Daoy (cell line): ENCODE data around the gene CYP2W1. TPM values are rescaled to one million over a fixed set of nuclear protein-coding genes. Genes with fewer than 3 reads are reported as not detected.
"Not testable (repeated sequence)": the region's sequence is repeated elsewhere in the genome, so short reads cannot be mapped to it uniquely, and the experiment has no call there.

Experiments used
- DNase-seq: peaks from one replicate; pipeline ENCODE4 v3.0.0-alpha.2; 2015; ENCODE audit warnings: low read depth
- total RNA-seq: library from RNA; depleted of rRNA; stranded (reverse); fragments of >200 nt; shearing (Covaris generic); gene quantifications from 2 replicates; pipeline ENCODE4 v1.2.3, GENCODE V29; 2014

The CYP2W1 gene
- total RNA-seq, 1 experiment from 2014 or later, result not detected

- no peak for DNase-seq
Measured at GRCh38 chr7:996079-996872, 13.3 kb downstream of the CYP2W1 start.

- DNase-seq, result no peak
Measured at GRCh38 chr7:997404-998395, 14.7 kb downstream of the CYP2W1 start.

GRCh38 chr7:999149-999879 lies 16.3 kb downstream of the CYP2W1 start:
- DNase-seq, result no peak

GRCh38 chr7:999941-1000935 lies 17.3 kb downstream of the CYP2W1 start:
- DNase-seq, result no peak

GRCh38 chr7:1001069-1001770 lies 18.2 kb downstream of the CYP2W1 start:
- not testable (repeated sequence) for DNase-seq

GRCh38 chr7:1002026-1002425 lies 19.0 kb downstream of the CYP2W1 start:
- not testable (repeated sequence) for DNase-seq

- not testable (repeated sequence) for DNase-seq
Measured at GRCh38 chr7:1002445-1002844, 19.5 kb downstream of the CYP2W1 start.

- no peak for DNase-seq
Measured at GRCh38 chr7:1004018-1004852, 21.3 kb downstream of the CYP2W1 start.

- no peak for DNase-seq
Measured at GRCh38 chr7:1005303-1005702, 22.3 kb downstream of the CYP2W1 start.

- DNase-seq, result no peak
Measured at GRCh38 chr7:1007901-1008300, 24.9 kb downstream of the CYP2W1 start.

GRCh38 chr7:1008733-1009363 lies 25.9 kb downstream of the CYP2W1 start:
- DNase-seq, result no peak

GRCh38 chr7:1009747-1010146 lies 26.8 kb downstream of the CYP2W1 start:
- no peak for DNase-seq

GRCh38 chr7:1010226-1010625 lies 27.2 kb downstream of the CYP2W1 start:
- no peak for DNase-seq

GRCh38 chr7:1011297-1012003 lies 28.5 kb downstream of the CYP2W1 start:
- no peak for DNase-seq

GRCh38 chr7:1012004-1012715 lies 29.2 kb downstream of the CYP2W1 start:
- DNase-seq, result no peak

GRCh38 chr7:1012716-1013095 lies 29.7 kb downstream of the CYP2W1 start:
- DNase-seq, result no peak

GRCh38 chr7:1013581-1013980 lies 30.6 kb downstream of the CYP2W1 start:
- DNase-seq, result no peak
